A549 (cell line): ENCODE measurements around the gene GGN. TPM values are rescaled to one million over a fixed set of nuclear protein-coding genes. Genes with fewer than 3 reads are reported as not detected.
A peak's percentile ranks its signal among the peaks of the same experiment; 100 is the strongest.

Experiments
- ATAC-seq, 2 experiments: fragments of 200-7000 bp in 1 of 2; fragments of >200 bp in 1 of 2; cut with Nextera tagmentation in 1 of 2; cut with Tn5 transposase in 1 of 2; 3 replicates each; pipeline versions ENCODE4 v1.8.0 to v1.9.1; 2018 to 2020; ENCODE audit warnings: mild to moderate bottlenecking in 1 of 2, moderate library complexity in 1 of 2
- CTCF ChIA-PET: fragments of 300-600 bp; sonication (Branson Sonifier 250); formaldehyde crosslinking; extraction: SDS; loops from one replicate; lab custom pipeline; 2021; ENCODE audit warnings: antibody characterized with exemption, inconsistent platforms; lab: Yijun Ruan, JAX
- POLR2A ChIA-PET: fragments of 350-600 bp; formaldehyde crosslinking; extraction: SDS; loops from one replicate; lab custom pipeline; 2021; ENCODE audit warnings: antibody characterized with exemption, inconsistent platforms; lab: Yijun Ruan, JAX
- DNase-seq, 2 experiments: peaks; one replicate each; pipeline versions ENCODE4 v3.0.0 to v3.0.0-alpha.2; 2011 to 2016; ENCODE audit warnings: low read depth in 1 of 2, low spot score in 1 of 2
- FAIRE-seq: peaks from 2 replicates; lab custom pipeline; 2011; peaks lifted over from hg19 to GRCh38; lab: Jason Lieb, UNC
- H3K27ac ChIP-seq, 2 experiments: fragments of >200 bp; sonication (Bioruptor Twin); formaldehyde crosslinking; 3 replicates each; pipeline ENCODE4 v1.5.1; 2016 to 2017
- H3K4me1 ChIP-seq: fragments of >200 bp; sonication (Bioruptor Twin); formaldehyde crosslinking; 3 replicates; pipeline ENCODE4 v1.6.1; 2016
- H3K4me2 ChIP-seq: fragments of >200 bp; sonication (Bioruptor Twin); formaldehyde crosslinking; 3 replicates; pipeline ENCODE4 v1.6.1; 2016
- H3K4me3 ChIP-seq: fragments of >200 bp; sonication (Bioruptor Twin); formaldehyde crosslinking; 3 replicates; pipeline ENCODE4 v1.5.1; 2016
- H3K9me3 ChIP-seq: fragments of >200 bp; sonication (Bioruptor Twin); formaldehyde crosslinking; 3 replicates; pipeline ENCODE4 v1.6.1; 2016
- BHLHE40 ChIP-seq: IDR thresholded peaks from 2 replicates; pipeline ENCODE4 v1.6.1; 2012; ENCODE audit warnings: low read depth, low read length, inconsistent platforms
- CEBPB ChIP-seq, 2 experiments: fragments of >200 bp in 1 of 2; sonication (Bioruptor Twin) in 1 of 2; formaldehyde crosslinking in 1 of 2; IDR thresholded peaks; 2 replicates each; pipeline ENCODE4 v1.6.1; 2012 to 2016
- E2F6 ChIP-seq: IDR thresholded peaks from 2 replicates; pipeline ENCODE4 v1.6.1; 2012; ENCODE audit warnings: low read depth, borderline replicate concordance
- EHMT2 ChIP-seq: fragments of 200-600 bp; sonication (generic); IDR thresholded peaks from 2 replicates; pipeline ENCODE4 v1.6.1; 2016; ENCODE audit warnings: antibody characterized with exemption, low read depth, mild to moderate bottlenecking, moderate library complexity
- FOSB ChIP-seq: fragments of 250-450 bp; sonication (Bioruptor Pico); IDR thresholded peaks from 2 replicates; pipeline ENCODE4 v1.5.0; 2020; ENCODE audit warnings: mild to moderate bottlenecking, moderate library complexity
- GATA3 ChIP-seq: IDR thresholded peaks from 2 replicates; pipeline ENCODE4 v1.6.1; 2012; ENCODE audit warnings: borderline replicate concordance
- HDAC2 ChIP-seq: fragments of 200-600 bp; sonication (generic); IDR thresholded peaks from 2 replicates; pipeline ENCODE4 v1.6.1; 2016
- HEYL ChIP-seq: fragments of 250-450 bp; sonication (Bioruptor Pico); IDR thresholded peaks from 2 replicates; pipeline ENCODE4 v1.8.0; 2021; ENCODE audit warnings: mild to moderate bottlenecking, moderate library complexity
- HOXA7 ChIP-seq: fragments of 250-450 bp; sonication (Bioruptor Pico); IDR thresholded peaks from 2 replicates; pipeline ENCODE4 v1.5.0; 2020; ENCODE audit warnings: mild to moderate bottlenecking, moderate library complexity
- JUNB ChIP-seq: fragments of >200 bp; sonication (Bioruptor Twin); formaldehyde crosslinking; IDR thresholded peaks from 2 replicates; pipeline ENCODE4 v1.6.1; 2016
- KDM1A ChIP-seq: fragments of 200-600 bp; sonication (generic); IDR thresholded peaks from 2 replicates; pipeline ENCODE4 v1.6.1; 2016; ENCODE audit warnings: low read depth, mild to moderate bottlenecking
- KDM5A ChIP-seq: fragments of 200-600 bp; sonication (generic); IDR thresholded peaks from 2 replicates; pipeline ENCODE4 v1.6.1; 2016; ENCODE audit warnings: antibody characterized with exemption, mild to moderate bottlenecking
- MYC ChIP-seq: IDR thresholded peaks from 2 replicates; pipeline ENCODE4 v1.6.1; 2012; ENCODE audit warnings: mild to moderate bottlenecking, inconsistent platforms, low read length, improper control_type of control experiment, borderline replicate concordance
- NPAS2 ChIP-seq: fragments of 250-450 bp; sonication (Bioruptor Pico); IDR thresholded peaks from 2 replicates; pipeline ENCODE4 v1.8.0; 2022; ENCODE audit warnings: mild to moderate bottlenecking, moderate library complexity, borderline replicate concordance
- NR3C1 ChIP-seq: fragments of >200 bp; sonication (Bioruptor Twin); formaldehyde crosslinking; IDR thresholded peaks from 3 replicates; pipeline ENCODE4 v1.6.1; 2017
- PHF8 ChIP-seq: fragments of 200-600 bp; sonication (generic); IDR thresholded peaks from 2 replicates; pipeline ENCODE4 v1.6.1; 2016; ENCODE audit warnings: low read depth, mild to moderate bottlenecking, antibody characterized with exemption, moderate library complexity, borderline replicate concordance
- POLR2A ChIP-seq: IDR thresholded peaks from 2 replicates; pipeline ENCODE4 v1.6.1; 2012; ENCODE audit warnings: mild to moderate bottlenecking, low read length
- RCOR1 ChIP-seq: fragments of 150-350 bp; IDR thresholded peaks from 2 replicates; pipeline ENCODE4 v1.6.1; 2014; ENCODE audit warnings: antibody characterized with exemption, low read length, low read depth
- REST ChIP-seq: fragments of 200-600 bp; sonication (generic); IDR thresholded peaks from 2 replicates; pipeline ENCODE4 v1.6.1; 2016; ENCODE audit warnings: antibody characterized with exemption, mild to moderate bottlenecking, moderate library complexity
- SREBF2 ChIP-seq: fragments of 450-650 bp; IDR thresholded peaks from 2 replicates; pipeline ENCODE4 v1.6.1; 2014; ENCODE audit warnings: mild to moderate bottlenecking, moderate library complexity
- ZFP36 ChIP-seq: fragments of 450-650 bp; IDR thresholded peaks from 2 replicates; pipeline ENCODE4 v1.6.1; 2014; ENCODE audit warnings: borderline replicate concordance; ENCODE audit not compliant: partially characterized antibody
- WGBS: methylation state at CpG from one replicate; pipeline ENCODE4 v1.1.6; 2017; ENCODE audit errors: missing lambda C conversion rate; 5-methylcytosine and 5-hydroxymethylcytosine counted together
- polyA plus RNA-seq, 4 experiments: library from polyadenylated mRNA; depleted of rRNA in 3 of 4; stranded (reverse); fragments of >200 nt; fragmentation: RNase III in 1 of 4; extraction: RNeasy Plus Mini Kit Qiagen cat#74134 plus additional on column Dnase treatment in 1 of 4; gene quantifications; 2 replicates in 3 of 4; 3 replicates in 1 of 4; pipeline ENCODE4 v1.2.3, GENCODE V29; 2011 to 2017
- TF ChIP-seq, protein P1 (sequence below): fragments of 250-450 bp; sonication (Bioruptor Pico); IDR thresholded peaks from 2 replicates; pipeline ENCODE4 v1.5.0; 2021; ENCODE audit warnings: mild to moderate bottlenecking, moderate library complexity, borderline replicate concordance
- TF ChIP-seq, protein P2 (sequence below): fragments of >200 bp; sonication (Bioruptor Twin); formaldehyde crosslinking; IDR thresholded peaks from 3 replicates; pipeline ENCODE4 v1.6.1; 2016

GGN gene
- polyA plus RNA-seq, 2 of the 4 experiments (the other 2 are of a cell fraction) = 0.46 TPM; not detected in 1

DNA sequence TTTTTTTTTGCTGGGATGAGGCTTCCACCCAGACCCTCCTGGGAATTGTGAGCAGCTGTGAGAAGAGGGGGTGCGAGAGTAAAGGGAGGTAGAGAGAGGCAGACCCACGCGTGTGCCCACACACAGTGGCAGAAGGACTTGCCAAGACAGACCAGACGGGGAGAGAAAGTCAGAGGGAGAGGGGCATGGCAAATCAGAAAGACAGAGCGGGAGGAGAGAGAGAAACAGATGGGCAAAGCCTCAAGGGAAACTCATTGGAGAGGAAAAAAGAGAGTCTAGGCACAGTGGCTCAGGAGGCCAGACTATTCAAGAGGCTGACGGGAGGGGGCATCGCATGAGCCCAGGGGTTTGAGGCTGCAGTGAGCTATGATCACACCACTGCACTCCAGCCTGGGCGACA lies 35.2 kb downstream of the GGN start:
- Histone ChIP-seq H3K4me1 (no peaks in the 10 kb centered on the region), H3K9me3 (no peaks in the 10 kb centered on the region), H3K4me3 (no peak overlapping the region), H3K27ac (no peak overlapping the region), H3K4me2 (no peak overlapping the region)
- no peak for TF ChIP-seq KDM5A
- 82% methylated on average over 8 of the region's 8 CpGs for WGBS
- ATAC-seq (no peak), DNase-seq (no peak), FAIRE-seq (no peak)
- CTCF ChIA-PET = interaction anchor here (0.9 to 2.0 kb wide), 11 partner anchors 8 to 450 kb away, joined by 3 to 8 read pairs (median 4); no protein-coding TSS in a partner anchor
- POLR2A ChIA-PET = interaction anchor here (1.9 kb wide), 1 partner anchor 22 kb away, joined by 5 read pairs; the partner anchor contains the start of gene PSMD8

GRCh38 chr19:38351865-38352395 lies 35.9 kb downstream of the GGN start:
- Histone ChIP-seq H3K4me1 (no peaks in the 10 kb centered on the region), H3K9me3 (no peaks in the 10 kb centered on the region), H3K4me2 (no peak overlapping the region), H3K27ac (no peak overlapping the region), H3K4me3 (no peak overlapping the region)
- ChIA-PET CTCF (interaction anchor here (0.6 to 3.0 kb wide), 13 partner anchors 9 to 449 kb away, joined by 3 to 16 read pairs (median 4); partner anchors contain the start of genes CATSPERG and FAM98C), POLR2A (interaction anchor here (0.9 to 2.1 kb wide), 2 partner anchors 10 to 22 kb away, joined by 4 to 7 read pairs; partner anchors contain the start of gene PSMD8)
- WGBS = 46% methylated on average over 9 of the region's 9 CpGs
- peak; percentile 7 for FAIRE-seq
- TF ChIP-seq NPAS2 (CRISPR knock-in tag) (no peak), REST (no peak), POLR2A (no peak), KDM1A (no peak), HOXA7 (CRISPR knock-in tag) (no peak), SREBF2 (no peak), HEYL (no peak), EHMT2 (no peak), BHLHE40 (no peak), RCOR1 (no peak), PHF8 (no peak), MYC (no peak), NR3C1 (no peak)
- TF ChIP-seq, protein P1, sequence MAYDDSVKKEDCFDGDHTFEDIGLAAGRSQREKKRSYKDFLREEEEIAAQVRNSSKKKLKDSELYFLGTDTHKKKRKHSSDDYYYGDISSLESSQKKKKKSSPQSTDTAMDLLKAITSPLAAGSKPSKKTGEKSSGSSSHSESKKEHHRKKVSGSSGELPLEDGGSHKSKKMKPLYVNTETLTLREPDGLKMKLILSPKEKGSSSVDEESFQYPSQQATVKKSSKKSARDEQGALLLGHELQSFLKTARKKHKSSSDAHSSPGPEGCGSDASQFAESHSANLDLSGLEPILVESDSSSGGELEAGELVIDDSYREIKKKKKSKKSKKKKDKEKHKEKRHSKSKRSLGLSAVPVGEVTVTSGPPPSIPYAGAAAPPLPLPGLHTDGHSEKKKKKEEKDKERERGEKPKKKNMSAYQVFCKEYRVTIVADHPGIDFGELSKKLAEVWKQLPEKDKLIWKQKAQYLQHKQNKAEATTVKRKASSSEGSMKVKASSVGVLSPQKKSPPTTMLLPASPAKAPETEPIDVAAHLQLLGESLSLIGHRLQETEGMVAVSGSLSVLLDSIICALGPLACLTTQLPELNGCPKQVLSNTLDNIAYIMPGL (CRISPR knock-in tag) = no peak
- DNase-seq = no peak
- ATAC-seq = peak; percentile 61 to 64; a peak in 5 of 6 replicates

DNA sequence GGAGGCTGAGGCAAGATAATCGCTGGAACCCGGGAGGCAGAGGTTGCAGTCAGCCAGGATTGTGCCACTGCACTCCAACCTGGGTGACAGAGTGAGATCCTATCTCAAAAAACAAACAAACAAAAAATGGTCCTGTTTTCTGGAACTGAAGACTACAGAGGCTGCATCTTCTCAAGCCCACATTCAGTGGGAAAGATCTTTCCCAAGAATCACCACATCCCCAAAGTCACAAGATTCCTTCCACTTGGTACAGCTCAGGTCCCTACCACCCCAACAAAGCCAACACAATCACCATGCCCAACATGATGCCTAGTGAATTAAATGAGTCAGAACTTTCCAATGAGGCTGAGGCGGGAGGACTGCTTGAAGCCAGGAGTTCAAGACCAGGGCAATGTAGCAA lies 37.0 kb downstream of the GGN start:
- POLR2A ChIA-PET = interaction anchor here (2.1 kb wide), 1 partner anchor 23 kb away, joined by 7 read pairs; the partner anchor contains the start of gene PSMD8
- no peak overlapping the region for H3K4me2 ChIP-seq
- H3K4me1 ChIP-seq = no peaks in the 10 kb centered on the region
- FAIRE-seq (no peak), ATAC-seq (no peak), DNase-seq (no peak)
- no peaks in the 10 kb centered on the region for H3K9me3 ChIP-seq
- CTCF ChIA-PET = interaction anchor here (0.7 to 3.0 kb wide), 8 partner anchors 8 to 117 kb away, joined by 3 to 16 read pairs (median 3); partner anchors contain the start of genes CATSPERG and FAM98C
- H3K27ac ChIP-seq = no peak overlapping the region
- no peak overlapping the region for H3K4me3 ChIP-seq
- 64% methylated on average over 3 of the region's 3 CpGs for WGBS
- TF ChIP-seq EHMT2 = no peak
- no peak for TF ChIP-seq REST
- TF ChIP-seq ZFP36 = no peak
- TF ChIP-seq HDAC2 = no peak
- no peak for TF ChIP-seq FOSB (CRISPR knock-in tag)
- TF ChIP-seq E2F6 = no peak
- TF ChIP-seq CEBPB (IDR thresholded peaks at IDR 0.05) = no peak
- TF ChIP-seq, protein P2, sequence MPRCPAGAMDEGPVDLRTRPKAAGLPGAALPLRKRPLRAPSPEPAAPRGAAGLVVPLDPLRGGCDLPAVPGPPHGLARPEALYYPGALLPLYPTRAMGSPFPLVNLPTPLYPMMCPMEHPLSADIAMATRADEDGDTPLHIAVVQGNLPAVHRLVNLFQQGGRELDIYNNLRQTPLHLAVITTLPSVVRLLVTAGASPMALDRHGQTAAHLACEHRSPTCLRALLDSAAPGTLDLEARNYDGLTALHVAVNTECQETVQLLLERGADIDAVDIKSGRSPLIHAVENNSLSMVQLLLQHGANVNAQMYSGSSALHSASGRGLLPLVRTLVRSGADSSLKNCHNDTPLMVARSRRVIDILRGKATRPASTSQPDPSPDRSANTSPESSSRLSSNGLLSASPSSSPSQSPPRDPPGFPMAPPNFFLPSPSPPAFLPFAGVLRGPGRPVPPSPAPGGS = no peak
- TF ChIP-seq JUNB = no peak
- TF ChIP-seq GATA3 = no peak
